ENCODE results near the gene USP40. TPM values are rescaled to one million over a fixed set of nuclear protein-coding genes. Genes with fewer than 3 reads are reported as not detected.

USP40 gene
- total and polyA plus RNA-seq, 9 of the 15 experiments (the other 6 are each of a cell fraction or from before 2014, with no cell fraction given) = 5.5 to 15.0 (median 9.3) TPM

DNA sequence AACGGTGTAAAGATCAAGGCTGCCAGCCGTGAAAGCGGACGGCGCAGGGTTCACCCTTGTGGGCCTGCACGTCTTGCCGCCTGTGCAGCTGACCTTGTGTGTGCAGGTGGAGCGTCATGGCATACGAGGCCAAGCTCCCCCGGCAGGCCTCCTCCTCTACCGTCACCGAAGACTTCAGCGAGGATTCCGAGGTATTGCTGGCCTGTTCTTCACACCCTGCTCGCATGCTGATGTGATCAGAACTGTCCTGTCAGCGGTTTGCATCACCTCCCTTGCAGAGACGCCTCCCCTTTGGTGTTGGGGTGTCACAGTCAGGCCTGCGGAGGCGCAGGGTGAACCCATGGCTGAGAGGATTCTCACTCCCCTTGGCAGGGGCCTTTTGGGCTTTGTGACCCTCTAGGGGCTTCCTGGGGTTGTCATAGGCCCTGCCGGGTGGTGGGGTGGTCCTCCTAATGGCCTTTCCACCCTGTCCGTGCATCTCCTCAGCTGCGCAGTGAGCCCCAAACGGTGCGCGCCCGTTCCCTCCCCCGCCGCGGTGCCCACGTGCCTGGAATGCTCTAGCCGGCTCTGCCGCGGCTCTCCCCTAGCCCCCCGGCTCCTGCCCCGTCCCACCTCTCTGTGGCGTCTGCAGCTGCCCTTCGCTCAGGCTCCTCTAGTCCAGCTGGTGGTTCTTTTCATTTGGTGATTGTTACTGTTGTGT is 119.8 kb downstream of the USP40 start (continued):
- no peak for TF ChIP-seq KLF13 (tag; IDR thresholded peaks at IDR 0.05; ENCODE audit: borderline replicate concordance, low read depth)
- peak; percentile 20; the same call in 1 of the 2 replicates for TF ChIP-seq MAFK (IDR thresholded peaks at IDR 0.05; ENCODE audit: low read length)
- TF ChIP-seq TCF3 (CRISPR knock-in tag; IDR thresholded peaks at IDR 0.05) = no peak
- peak; percentile 32; the same call in 1 of the 2 replicates for TF ChIP-seq ZNF316 (IDR thresholded peaks at IDR 0.05)
- no peak for TF ChIP-seq FOSL1 (tag; conservative IDR thresholded peaks at IDR 0.05)
- TF ChIP-seq TARDBP (IDR thresholded peaks at IDR 0.05) = no peak
- no peak for TF ChIP-seq CHD4 (IDR thresholded peaks at IDR 0.05; ENCODE audit: insufficient read depth, insufficient replicate concordance, low read depth, low read length, poor library complexity, severe bottlenecking)

DNA sequence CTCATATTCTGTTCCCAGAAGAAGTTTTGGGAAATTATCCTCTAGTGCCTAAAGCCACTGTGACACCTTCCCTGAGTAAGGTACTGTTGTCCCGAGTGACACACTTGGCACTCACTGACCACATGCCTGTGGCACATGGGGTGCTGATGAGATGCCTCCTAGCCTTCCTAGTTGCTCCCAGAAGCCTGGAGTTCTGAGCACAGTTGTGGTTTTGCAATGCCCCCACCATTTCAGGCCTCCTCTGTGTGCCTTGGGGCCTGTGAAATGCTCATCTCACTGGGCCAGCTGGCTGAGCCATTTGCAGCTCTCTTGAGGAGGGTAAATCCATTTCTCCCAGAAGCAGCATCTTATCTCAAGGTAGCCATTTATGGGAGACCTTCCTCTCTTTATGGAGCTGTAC is 120.5 kb downstream of the USP40 start:
- FAIRE-seq = no peak
- Histone ChIP-seq H3K27me3 (ENCODE audit: control insufficient read depth in 2 of 2, insufficient read depth in 2 of 2, low read length in 2 of 2) (no peaks in the 10 kb centered on the region), H3K79me2 (ENCODE audit: control insufficient read depth, insufficient read depth, low read length) (no peaks in the 10 kb centered on the region), H3K9ac (ENCODE audit: insufficient read depth in 1 of 2, low read depth in 2 of 2, low read length in 2 of 2) (no peak overlapping the region), H3K4me2 (ENCODE audit: insufficient read depth, low read length) (no peak overlapping the region), H2AFZ (ENCODE audit: low read depth, low read length) (no peak overlapping the region), H3K4me1 (replicated peaks in 1 of 2; ENCODE audit: control insufficient read depth in 2 of 2, insufficient read depth in 2 of 2, low read length in 2 of 2) (peaks cover 0 to 10% of the 10 kb centered on the region in 2 experiments; a peak in 2 of 5 replicates), H3K36me3 (ENCODE audit: control insufficient read depth, insufficient read depth, low read length) (peaks cover 45% of the 10 kb centered on the region; the same call in 2 of the 3 replicates), H3K9me1 (ENCODE audit: control insufficient read depth, insufficient read depth, low read length) (no peaks in the 10 kb centered on the region), H3K4me3 (no peak overlapping the region), H3K27ac (ENCODE audit: extremely low read depth, low read depth, low read length) (no peak overlapping the region), H3K9me3 (replicated peaks; ENCODE audit: control insufficient read depth, insufficient read depth, low read depth, low read length) (no peaks in the 10 kb centered on the region), H4K20me1 (replicated peaks; ENCODE audit: control insufficient read depth, insufficient read depth, low read length) (no peaks in the 10 kb centered on the region)
- ChIA-PET POLR2A (no interaction called here), CTCF (ENCODE audit: low intra/inter-chr PET ratio) (no interaction called here)
- intact Hi-C loops (cut with micrococcal nuclease) (loop anchor here (10.0 kb wide), 1 partner anchor 181 kb away; no protein-coding TSS in a partner anchor), in situ Hi-C loops (cut with MboI) (no loop called here)
- DNase-seq (ENCODE audit: extremely low read depth in 1 of 4, low spot score in 3 of 4) = no peak
- TF ChIP-seq ZBTB17 (CRISPR knock-in tag; IDR thresholded peaks at IDR 0.05) = no peak
- TF ChIP-seq L3MBTL2 (IDR thresholded peaks at IDR 0.05) = no peak
- TF ChIP-seq EGR1 (conservative IDR thresholded peaks at IDR 0.05) = no peak
- TF ChIP-seq CHCHD3 (CRISPR knock-in tag; IDR thresholded peaks at IDR 0.05) = no peak
- TF ChIP-seq SRSF7 (optimal IDR thresholded peaks at IDR 0.05; ENCODE audit: low read depth, low read length) = no peak
- no peak for TF ChIP-seq MYC (IDR thresholded peaks at IDR 0.05; ENCODE audit: low read depth, low read length)
- no peak for TF ChIP-seq MYC (CRISPR knock-in tag; IDR thresholded peaks at IDR 0.05; ENCODE audit: borderline replicate concordance, low read depth)
- no peak for TF ChIP-seq MAZ (CRISPR knock-in tag; conservative IDR thresholded peaks at IDR 0.05 in 1 of 2, IDR thresholded peaks at IDR 0.05 in 1 of 2)
- no peak for TF ChIP-seq SLC30A9 (CRISPR knock-in tag; IDR thresholded peaks at IDR 0.05)
- no peak for TF ChIP-seq ESRRA (IDR thresholded peaks at IDR 0.05; ENCODE audit: borderline replicate concordance, low read depth)
- TF ChIP-seq BCOR (IDR thresholded peaks at IDR 0.05) = no peak
- TF ChIP-seq CHD4 (IDR thresholded peaks at IDR 0.05; ENCODE audit: insufficient read depth, insufficient replicate concordance, low read depth, low read length, poor library complexity, severe bottlenecking) = no peak
- no TSS peak for BruUV-seq (replicated peaks)
- ATAC-seq = no peak
- WGBS (ENCODE audit: insufficient coverage, low coverage, missing lambda C conversion rate) = 67% methylated on average over 1 of the region's 1 CpG
